Measurements from ENCODE around the gene PTPN23. TPM values are rescaled to one million over a fixed set of nuclear protein-coding genes. Genes with fewer than 3 reads are reported as not detected.

Gene PTPN23
- total and polyA plus RNA-seq, 2 of the 8 experiments (the other 6 are each of a cell fraction or from before 2014, with no cell fraction given), result 2.9 to 46.7 TPM

DNA sequence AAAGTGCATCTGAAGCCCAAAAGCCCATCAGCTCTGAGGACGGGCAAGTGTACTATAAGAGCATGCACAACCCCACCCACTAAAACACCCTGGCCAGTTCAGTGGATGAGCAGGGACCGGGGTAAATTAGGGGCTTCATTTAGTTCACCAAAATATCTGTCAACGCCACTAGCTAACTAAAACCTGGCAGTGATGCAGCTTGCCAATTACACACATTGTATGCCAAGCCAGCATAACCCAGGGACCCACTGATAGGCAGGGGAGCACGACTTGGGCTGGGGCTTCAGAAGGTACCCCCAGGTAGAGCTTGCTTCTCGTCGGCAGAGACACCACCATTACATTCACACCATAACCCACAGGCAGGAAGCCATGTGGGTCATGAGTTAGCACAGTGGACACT, 47.0 kb downstream of the PTPN23 start (continued):
- TF ChIP-seq CHD7 (IDR thresholded peaks at IDR 0.05; ENCODE audit: insufficient replicate concordance, low read length) (no peak), TEAD4 (IDR thresholded peaks at IDR 0.05; ENCODE audit: low read depth, low read length) (no peak), RFX5 (IDR thresholded peaks at IDR 0.05; ENCODE audit: borderline replicate concordance, low read depth, low read length) (no peak), CTBP2 (IDR thresholded peaks at IDR 0.05; ENCODE audit: borderline replicate concordance, insufficient read depth, insufficient read length, low read length) (no peak), BACH1 (IDR thresholded peaks at IDR 0.05; ENCODE audit: low read length) (no peak), PHF8 (conservative IDR thresholded peaks at IDR 0.05; ENCODE audit: low read depth, low read length) (no peak), SP2 (IDR thresholded peaks at IDR 0.05; ENCODE audit: low read length) (no peak)
